Measurements from ENCODE around the gene FAM47E. TPM values are rescaled to one million over a fixed set of nuclear protein-coding genes. Genes with fewer than 3 reads are reported as not detected.

Gene FAM47E
- polyA plus RNA-seq, 1 donor (not counting 4 experiments of a cell fraction or from before 2014, with no cell fraction given), result 0.29 TPM

DNA sequence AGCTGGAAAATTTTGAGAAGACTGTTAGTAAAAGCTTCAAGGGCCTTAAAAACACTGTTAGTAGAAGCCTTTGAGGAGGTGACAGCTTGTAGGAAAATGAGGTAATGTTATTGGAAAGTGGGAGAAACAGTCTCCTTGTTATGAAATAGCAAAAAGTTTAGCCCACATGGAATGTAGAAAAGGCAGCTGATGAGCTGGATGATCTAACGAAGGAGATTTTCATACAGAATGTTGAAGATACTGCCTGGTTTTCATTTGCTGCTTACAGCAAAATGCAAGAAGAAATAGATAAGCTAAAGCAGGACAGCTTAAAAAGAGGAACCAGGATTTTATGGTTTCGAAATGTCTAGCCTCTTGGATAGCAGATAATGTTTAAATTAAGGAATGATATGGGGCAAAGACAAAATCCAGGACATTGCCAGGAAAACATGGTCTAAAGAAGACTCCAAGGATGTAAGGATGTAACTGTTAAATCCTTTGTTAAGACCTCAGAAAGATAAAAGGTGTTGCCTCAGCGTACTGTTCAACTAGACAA, 44.8 kb downstream of the FAM47E start:
- no peak for TF ChIP-seq EZH2 (IDR thresholded peaks at IDR 0.05; ENCODE audit: low read length)
- no peak for TF ChIP-seq CTCF (optimal IDR thresholded peaks at IDR 0.05 in 1 of 3, IDR thresholded peaks at IDR 0.05 in 1 of 3, conservative IDR thresholded peaks at IDR 0.05 in 1 of 3; ENCODE audit: extremely low read depth in 1 of 3, insufficient read depth in 2 of 3, low read length in 3 of 3)
- Histone ChIP-seq H4K20me1 (ENCODE audit: control insufficient read depth, extremely low read depth, insufficient read depth, low read length) (no peaks in the 10 kb centered on the region), H3K9ac (ENCODE audit: control insufficient read depth, extremely low read depth, insufficient read depth, low read length) (no peak overlapping the region), H3K27ac (ENCODE audit: control insufficient read depth, insufficient read depth, low read length) (no peak overlapping the region), H3K36me3 (ENCODE audit: control insufficient read depth in 2 of 2, extremely low read depth in 1 of 2, insufficient read depth in 2 of 2, low read length in 2 of 2) (no peaks in the 10 kb centered on the region), H3K27me3 (ENCODE audit: control insufficient read depth, extremely low read depth, insufficient read depth, low read length) (peaks cover 11% of the 10 kb centered on the region), H3K4me2 (ENCODE audit: control insufficient read depth, extremely low read depth, insufficient read depth, low read depth, low read length) (no peak overlapping the region), H3K4me3 (ENCODE audit: control insufficient read depth in 2 of 3, extremely low read depth in 1 of 3, insufficient read depth in 2 of 3, low read depth in 1 of 3, low read length in 3 of 3) (no peak overlapping the region), H3K9me3 (ENCODE audit: control insufficient read depth, low read depth, low read length) (no peaks in the 10 kb centered on the region), H2AFZ (ENCODE audit: control insufficient read depth, low read length) (no peak overlapping the region), H3K9me1 (ENCODE audit: control insufficient read depth, extremely low read depth, insufficient read depth, low read length) (no peaks in the 10 kb centered on the region), H3K4me1 (ENCODE audit: control insufficient read depth, extremely low read depth, insufficient read depth, low read length) (peaks cover 5% of the 10 kb centered on the region), H3K79me2 (ENCODE audit: control insufficient read depth, insufficient read depth, low read length) (no peaks in the 10 kb centered on the region)
- FAIRE-seq (no peak), DNase-seq (ENCODE audit: low read depth, low spot score) (no peak)
- dilution Hi-C loops (cut with MboI; ENCODE audit: extremely low pct_ligation_motif_present, low sequenced_read_pairs), result no loop called here

GRCh38 chr4:76298227-76298626, 46.7 kb downstream of the FAM47E start:
- DNase-seq (ENCODE audit: low read depth, low spot score) (no peak), FAIRE-seq (no peak)
- no peak overlapping the region for H2AFZ ChIP-seq (ENCODE audit: control insufficient read depth, low read length)
- dilution Hi-C loops (cut with MboI; ENCODE audit: extremely low pct_ligation_motif_present, low sequenced_read_pairs), result no loop called here
- no peak overlapping the region for H3K9ac ChIP-seq (ENCODE audit: control insufficient read depth, extremely low read depth, insufficient read depth, low read length)
- H3K9me3 ChIP-seq (ENCODE audit: control insufficient read depth, low read depth, low read length), result no peaks in the 10 kb centered on the region
- H3K9me1 ChIP-seq (ENCODE audit: control insufficient read depth, extremely low read depth, insufficient read depth, low read length), result no peaks in the 10 kb centered on the region
- H3K79me2 ChIP-seq (ENCODE audit: control insufficient read depth, insufficient read depth, low read length), result no peaks in the 10 kb centered on the region
- no peak overlapping the region for H3K4me3 ChIP-seq (ENCODE audit: control insufficient read depth in 2 of 3, extremely low read depth in 1 of 3, insufficient read depth in 2 of 3, low read depth in 1 of 3, low read length in 3 of 3)
- no peaks in the 10 kb centered on the region for H3K36me3 ChIP-seq (ENCODE audit: control insufficient read depth in 2 of 2, extremely low read depth in 1 of 2, insufficient read depth in 2 of 2, low read length in 2 of 2)
- H3K4me1 ChIP-seq (ENCODE audit: control insufficient read depth, extremely low read depth, insufficient read depth, low read length), result peaks cover 9% of the 10 kb centered on the region
- H3K27ac ChIP-seq (ENCODE audit: control insufficient read depth, insufficient read depth, low read length), result no peak overlapping the region
- TF ChIP-seq CTCF (optimal IDR thresholded peaks at IDR 0.05 in 1 of 3, IDR thresholded peaks at IDR 0.05 in 1 of 3, conservative IDR thresholded peaks at IDR 0.05 in 1 of 3; ENCODE audit: extremely low read depth in 1 of 3, insufficient read depth in 2 of 3, low read length in 3 of 3) (no peak), EZH2 (IDR thresholded peaks at IDR 0.05; ENCODE audit: low read length) (no peak)
- no peaks in the 10 kb centered on the region for H4K20me1 ChIP-seq (ENCODE audit: control insufficient read depth, extremely low read depth, insufficient read depth, low read length)
- H3K4me2 ChIP-seq (ENCODE audit: control insufficient read depth, extremely low read depth, insufficient read depth, low read depth, low read length), result no peak overlapping the region
- peaks cover 3% of the 10 kb centered on the region for H3K27me3 ChIP-seq (ENCODE audit: control insufficient read depth, extremely low read depth, insufficient read depth, low read length)

Data from keratinocyte (primary cell).